DND-41 (cell line): ENCODE results near the gene KLF1.

Experiments used
- ATAC-seq: fragments of 200-7000 bp; cut with Tn5 transposase; 3 replicates; pipeline ENCODE4 v1.9.1; 2021; ENCODE audit warnings: low read depth; ENCODE audit not compliant: insufficient read depth
- DNase-seq: peaks from one replicate; pipeline ENCODE4 v3.0.0-alpha.2; 2020
- H2AFZ ChIP-seq: 2 replicates; pipeline ENCODE4 v1.6.0; 2012; ENCODE audit warnings: low read depth, low read length
- H3K27ac ChIP-seq: 2 replicates; pipeline ENCODE4 v1.5.1; 2012; ENCODE audit warnings: low read length, inconsistent platforms
- H3K27me3 ChIP-seq: fragments of 200-600 bp; sonication (generic); 2 replicates; pipeline ENCODE4 v1.6.0; 2012; ENCODE audit warnings: low read length, mild to moderate bottlenecking, inconsistent platforms; ENCODE audit not compliant: insufficient read depth, poor library complexity
- H3K36me3 ChIP-seq: 2 replicates; pipeline ENCODE4 v1.5.1; 2012; ENCODE audit warnings: low read length, inconsistent platforms; ENCODE audit not compliant: insufficient read depth
- H3K4me1 ChIP-seq: 2 replicates; pipeline ENCODE4 v1.5.1; 2012; ENCODE audit warnings: mild to moderate bottlenecking, low read length; ENCODE audit not compliant: insufficient read depth
- H3K4me2 ChIP-seq: 2 replicates; pipeline ENCODE4 v1.6.0; 2012; ENCODE audit warnings: mild to moderate bottlenecking, moderate library complexity, low read length, inconsistent platforms; ENCODE audit not compliant: insufficient read depth
- H3K4me3 ChIP-seq, 2 experiments: fragments of 200-600 bp in 1 of 2; shearing (Covaris generic) in 1 of 2; 2 replicates each; pipeline ENCODE4 v1.5.1; 2012 to 2016; ENCODE audit warnings: inconsistent platforms in 2 of 2, low read length in 2 of 2, mild to moderate bottlenecking in 2 of 2, low read depth in 1 of 2, moderate library complexity in 1 of 2
- H3K79me2 ChIP-seq: 2 replicates; pipeline ENCODE4 v1.6.0; 2012; ENCODE audit warnings: low read length, inconsistent platforms; ENCODE audit not compliant: insufficient read depth
- H3K9ac ChIP-seq: 2 replicates; pipeline ENCODE4 v1.6.0; 2012; ENCODE audit warnings: low read depth, mild to moderate bottlenecking, inconsistent platforms, low read length, moderate library complexity
- H3K9me3 ChIP-seq: 2 replicates; pipeline ENCODE4 v1.5.1; 2012; ENCODE audit warnings: low read length, moderate library complexity, mild to moderate bottlenecking, inconsistent platforms; ENCODE audit not compliant: insufficient read depth, severe bottlenecking
- H4K20me1 ChIP-seq: 2 replicates; pipeline ENCODE4 v1.6.0; 2012; ENCODE audit warnings: low read length; ENCODE audit not compliant: insufficient read depth
- CTCF ChIP-seq: IDR thresholded peaks from 2 replicates; pipeline ENCODE4 v1.5.1; 2012; ENCODE audit warnings: borderline replicate concordance, low read length, moderate library complexity, mild to moderate bottlenecking; ENCODE audit not compliant: poor library complexity, severe bottlenecking; ENCODE audit errors: extremely low read depth
- EZH2 ChIP-seq: IDR thresholded peaks from 3 replicates; pipeline ENCODE4 v1.6.1; 2012; ENCODE audit warnings: borderline replicate concordance, low read depth, mild to moderate bottlenecking, moderate library complexity, low read length, inconsistent platforms; ENCODE audit not compliant: severe bottlenecking

Gene KLF1

GRCh38 chr19:12859546-12859945 lies 27.5 kb downstream of the KLF1 start:
- Histone ChIP-seq H3K4me3 (no peak overlapping the region), H3K4me1 (no peaks in the 10 kb centered on the region), H3K27me3 (no peaks in the 10 kb centered on the region), H2AFZ (no peak overlapping the region), H3K4me2 (no peak overlapping the region), H3K27ac (no peak overlapping the region), H3K79me2 (no peaks in the 10 kb centered on the region), H3K36me3 (peaks cover 12% of the 10 kb centered on the region), H4K20me1 (no peaks in the 10 kb centered on the region), H3K9me3 (no peaks in the 10 kb centered on the region), H3K9ac (no peak overlapping the region)
- TF ChIP-seq EZH2 (no peak), CTCF (no peak)
- ATAC-seq (no peak), DNase-seq (no peak)

- Histone ChIP-seq H3K4me1 (no peaks in the 10 kb centered on the region), H3K36me3 (peaks cover 16% of the 10 kb centered on the region), H3K9me3 (no peaks in the 10 kb centered on the region), H3K27ac (no peak overlapping the region), H3K27me3 (no peaks in the 10 kb centered on the region), H3K9ac (no peak overlapping the region), H4K20me1 (no peaks in the 10 kb centered on the region), H3K4me3 (no peak overlapping the region), H3K4me2 (no peak overlapping the region), H2AFZ (no peak overlapping the region), H3K79me2 (no peaks in the 10 kb centered on the region)
- TF ChIP-seq EZH2 (no peak), CTCF (no peak)
- no peak for DNase-seq
- ATAC-seq, result no peak
Measured at GRCh38 chr19:12858041-12858928, 28.7 kb downstream of the KLF1 start.

GRCh38 chr19:12856653-12857052 lies 30.3 kb downstream of the KLF1 start:
- Histone ChIP-seq H3K9ac (no peak overlapping the region), H4K20me1 (no peaks in the 10 kb centered on the region), H3K79me2 (no peaks in the 10 kb centered on the region), H3K9me3 (no peaks in the 10 kb centered on the region), H3K27ac (no peak overlapping the region), H2AFZ (no peak overlapping the region), H3K4me3 (no peak overlapping the region), H3K4me1 (no peaks in the 10 kb centered on the region), H3K36me3 (peaks cover 25% of the 10 kb centered on the region), H3K4me2 (no peak overlapping the region), H3K27me3 (no peaks in the 10 kb centered on the region)
- DNase-seq (no peak), ATAC-seq (no peak)
- no peak for TF ChIP-seq EZH2
- TF ChIP-seq CTCF, result no peak
